ENCODE results near the gene PCDH9.

The PCDH9 gene

DNA sequence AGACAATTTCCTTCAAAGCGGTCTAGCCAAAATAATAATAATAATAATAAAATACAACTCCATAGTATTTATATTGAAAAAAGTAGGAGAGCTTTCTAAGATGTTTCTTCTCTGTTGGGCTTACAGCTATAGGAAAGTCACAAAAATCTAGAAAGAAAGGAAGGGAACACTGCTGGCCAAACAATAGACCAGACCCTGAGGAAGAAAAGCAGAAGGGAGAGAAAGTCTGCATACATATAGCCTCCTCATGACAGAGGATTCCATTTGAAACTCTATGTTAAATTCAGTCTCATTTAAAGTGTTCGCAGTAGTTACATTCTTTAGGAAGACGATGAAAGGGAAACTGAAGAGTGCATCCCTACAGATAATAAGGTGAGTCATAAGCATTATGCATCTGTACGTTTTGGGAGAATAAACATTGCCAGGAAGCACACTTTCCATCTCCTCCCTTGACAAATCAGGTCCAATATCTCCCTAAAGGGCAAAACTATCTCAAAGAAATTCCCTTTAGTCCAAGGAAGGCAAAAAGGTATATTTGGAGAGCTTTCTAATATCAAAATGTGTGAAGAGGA lies 86.5 kb downstream of the PCDH9 start:
- ATAC-seq (ENCODE audit: low read depth) (no peak), DNase-seq (ENCODE audit: low spot score) (no peak)
- no peaks in the 10 kb centered on the region for H3K36me3 ChIP-seq (ENCODE audit: low read depth)
- no peaks in the 10 kb centered on the region for H3K27me3 ChIP-seq (ENCODE audit: insufficient read depth, poor library complexity, severe bottlenecking)
- TF ChIP-seq, protein P1, sequence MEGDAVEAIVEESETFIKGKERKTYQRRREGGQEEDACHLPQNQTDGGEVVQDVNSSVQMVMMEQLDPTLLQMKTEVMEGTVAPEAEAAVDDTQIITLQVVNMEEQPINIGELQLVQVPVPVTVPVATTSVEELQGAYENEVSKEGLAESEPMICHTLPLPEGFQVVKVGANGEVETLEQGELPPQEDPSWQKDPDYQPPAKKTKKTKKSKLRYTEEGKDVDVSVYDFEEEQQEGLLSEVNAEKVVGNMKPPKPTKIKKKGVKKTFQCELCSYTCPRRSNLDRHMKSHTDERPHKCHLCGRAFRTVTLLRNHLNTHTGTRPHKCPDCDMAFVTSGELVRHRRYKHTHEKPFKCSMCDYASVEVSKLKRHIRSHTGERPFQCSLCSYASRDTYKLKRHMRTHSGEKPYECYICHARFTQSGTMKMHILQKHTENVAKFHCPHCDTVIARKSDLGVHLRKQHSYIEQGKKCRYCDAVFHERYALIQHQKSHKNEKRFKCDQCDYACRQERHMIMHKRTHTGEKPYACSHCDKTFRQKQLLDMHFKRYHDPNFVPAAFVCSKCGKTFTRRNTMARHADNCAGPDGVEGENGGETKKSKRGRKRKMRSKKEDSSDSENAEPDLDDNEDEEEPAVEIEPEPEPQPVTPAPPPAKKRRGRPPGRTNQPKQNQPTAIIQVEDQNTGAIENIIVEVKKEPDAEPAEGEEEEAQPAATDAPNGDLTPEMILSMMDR (IDR thresholded peaks at IDR 0.05; ENCODE audit: poor library complexity, severe bottlenecking) = no peak
- no peak overlapping the region for H3K27ac ChIP-seq (ENCODE audit: poor library complexity, severe bottlenecking)
- H3K4me3 ChIP-seq (ENCODE audit: severe bottlenecking) = no peak overlapping the region
- H3K9me3 ChIP-seq (ENCODE audit: severe bottlenecking) = no peaks in the 10 kb centered on the region
- H3K4me1 ChIP-seq (ENCODE audit: insufficient read depth, poor library complexity, severe bottlenecking) = peaks cover 7% of the 10 kb centered on the region

DNA sequence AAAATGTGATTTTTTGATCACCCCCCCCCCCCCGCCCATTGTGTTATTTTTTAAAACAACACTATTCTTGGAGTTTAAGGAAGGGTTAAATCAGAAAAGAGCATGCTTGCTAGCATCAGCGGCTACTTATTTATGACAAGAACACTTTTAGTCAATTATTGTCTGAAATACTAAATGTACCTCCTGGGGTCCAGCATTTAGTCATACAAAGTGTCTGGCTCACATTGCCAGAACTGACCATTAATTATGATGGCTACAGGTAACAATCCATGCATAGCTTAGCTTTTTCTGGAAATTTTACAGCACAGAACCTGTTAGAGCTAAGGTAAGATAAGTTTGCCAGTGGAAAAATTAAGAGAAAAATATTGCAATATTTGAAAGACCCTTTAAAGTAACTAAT lies 90.1 kb downstream of the PCDH9 start:
- H3K4me1 ChIP-seq (ENCODE audit: insufficient read depth, poor library complexity, severe bottlenecking) = no peaks in the 10 kb centered on the region
- H3K27ac ChIP-seq (ENCODE audit: poor library complexity, severe bottlenecking) = no peak overlapping the region
- no peaks in the 10 kb centered on the region for H3K36me3 ChIP-seq (ENCODE audit: low read depth)
- TF ChIP-seq, protein P1 (IDR thresholded peaks at IDR 0.05; ENCODE audit: poor library complexity, severe bottlenecking) = no peak
- no peaks in the 10 kb centered on the region for H3K27me3 ChIP-seq (ENCODE audit: insufficient read depth, poor library complexity, severe bottlenecking)
- ATAC-seq (ENCODE audit: low read depth) (no peak), DNase-seq (ENCODE audit: low spot score) (no peak)
- H3K4me3 ChIP-seq (ENCODE audit: severe bottlenecking) = no peak overlapping the region
- no peaks in the 10 kb centered on the region for H3K9me3 ChIP-seq (ENCODE audit: severe bottlenecking)

DNA sequence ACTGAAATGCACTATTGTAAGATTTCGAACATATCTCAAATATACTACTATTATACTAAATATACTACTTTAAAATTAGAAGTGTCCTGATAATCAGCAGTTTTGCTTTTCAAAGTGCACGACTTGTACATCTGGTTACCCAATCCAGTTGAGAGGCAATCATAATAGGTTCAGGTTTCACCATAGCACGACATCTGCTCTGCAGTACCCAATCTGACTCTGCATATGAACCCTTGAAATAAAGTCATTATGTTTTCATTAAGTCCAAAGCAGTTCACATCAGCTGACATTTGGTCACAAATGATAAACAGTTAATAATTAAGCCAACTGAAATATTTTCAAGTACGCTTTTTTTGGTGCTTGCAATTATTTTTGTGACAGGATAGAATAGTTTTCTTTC lies 90.6 kb downstream of the PCDH9 start:
- ATAC-seq (ENCODE audit: low read depth) (no peak), DNase-seq (ENCODE audit: low spot score) (no peak)
- H3K4me3 ChIP-seq (ENCODE audit: severe bottlenecking) = no peak overlapping the region
- no peaks in the 10 kb centered on the region for H3K4me1 ChIP-seq (ENCODE audit: insufficient read depth, poor library complexity, severe bottlenecking)
- no peaks in the 10 kb centered on the region for H3K27me3 ChIP-seq (ENCODE audit: insufficient read depth, poor library complexity, severe bottlenecking)
- TF ChIP-seq, protein P1 (IDR thresholded peaks at IDR 0.05; ENCODE audit: poor library complexity, severe bottlenecking) = no peak
- no peaks in the 10 kb centered on the region for H3K36me3 ChIP-seq (ENCODE audit: low read depth)
- H3K9me3 ChIP-seq (ENCODE audit: severe bottlenecking) = no peaks in the 10 kb centered on the region
- H3K27ac ChIP-seq (ENCODE audit: poor library complexity, severe bottlenecking) = no peak overlapping the region

DNA sequence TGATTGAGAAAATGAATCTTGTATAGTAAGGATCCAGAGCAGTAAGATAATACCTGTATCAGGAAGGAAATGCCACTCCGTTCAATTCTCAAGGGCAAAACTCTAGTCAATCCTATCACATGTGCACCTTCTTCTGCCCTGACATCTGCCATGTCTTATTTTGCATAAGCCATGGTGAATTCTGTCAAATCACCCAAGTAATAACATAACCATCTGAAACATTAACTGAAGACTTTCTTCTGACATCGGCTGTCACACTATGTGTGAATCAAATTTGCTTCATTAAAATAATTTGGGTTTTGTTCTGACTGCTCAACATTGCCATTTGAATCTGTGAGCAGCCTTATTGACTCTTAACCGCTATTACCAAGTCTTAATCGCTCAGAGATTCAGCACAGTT lies 91.2 kb downstream of the PCDH9 start:
- TF ChIP-seq, protein P1 (IDR thresholded peaks at IDR 0.05; ENCODE audit: poor library complexity, severe bottlenecking) = no peak
- DNase-seq (ENCODE audit: low spot score) (no peak), ATAC-seq (ENCODE audit: low read depth) (no peak)
- no peaks in the 10 kb centered on the region for H3K4me1 ChIP-seq (ENCODE audit: insufficient read depth, poor library complexity, severe bottlenecking)
- no peaks in the 10 kb centered on the region for H3K36me3 ChIP-seq (ENCODE audit: low read depth)
- no peaks in the 10 kb centered on the region for H3K9me3 ChIP-seq (ENCODE audit: severe bottlenecking)
- no peak overlapping the region for H3K4me3 ChIP-seq (ENCODE audit: severe bottlenecking)
- H3K27me3 ChIP-seq (ENCODE audit: insufficient read depth, poor library complexity, severe bottlenecking) = no peaks in the 10 kb centered on the region
- H3K27ac ChIP-seq (ENCODE audit: poor library complexity, severe bottlenecking) = no peak overlapping the region

DNA sequence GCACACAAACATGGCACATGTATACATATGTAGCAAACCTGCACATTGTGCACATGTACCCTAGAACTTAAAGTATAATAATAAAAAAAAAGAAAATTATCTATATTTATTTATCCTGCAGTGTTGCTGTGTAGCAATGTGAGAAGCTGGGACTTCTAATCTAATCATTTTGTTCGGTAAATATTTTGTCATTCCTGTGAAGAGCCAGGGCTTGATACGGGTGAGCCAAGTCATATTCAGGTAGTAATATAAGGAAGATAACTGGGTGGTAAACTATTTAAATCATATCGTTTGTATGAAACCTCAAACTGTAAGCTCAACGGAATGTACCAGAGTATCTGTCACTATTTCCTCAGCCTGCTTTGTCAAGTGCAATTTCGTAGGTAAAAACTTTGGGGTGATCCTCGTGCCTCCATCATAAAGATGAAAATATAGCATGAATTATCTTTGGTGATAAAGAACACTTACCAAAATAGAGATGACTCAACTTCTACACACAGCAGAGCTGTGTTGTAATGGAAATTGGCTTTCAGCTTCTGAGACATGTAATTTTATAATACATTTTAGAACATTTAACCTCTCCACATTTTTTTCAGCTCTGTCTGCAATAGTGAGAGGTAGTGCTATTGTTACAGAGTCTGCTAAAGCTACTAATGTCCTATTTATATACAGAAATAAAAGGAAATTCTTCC lies 92.9 kb downstream of the PCDH9 start:
- TF ChIP-seq, protein P1 (IDR thresholded peaks at IDR 0.05; ENCODE audit: poor library complexity, severe bottlenecking) = no peak
- Histone ChIP-seq H3K36me3 (ENCODE audit: low read depth) (no peaks in the 10 kb centered on the region), H3K4me1 (ENCODE audit: insufficient read depth, poor library complexity, severe bottlenecking) (no peaks in the 10 kb centered on the region), H3K27me3 (ENCODE audit: insufficient read depth, poor library complexity, severe bottlenecking) (no peaks in the 10 kb centered on the region), H3K27ac (ENCODE audit: poor library complexity, severe bottlenecking) (no peak overlapping the region), H3K4me3 (ENCODE audit: severe bottlenecking) (no peak overlapping the region), H3K9me3 (ENCODE audit: severe bottlenecking) (no peaks in the 10 kb centered on the region)
- DNase-seq (ENCODE audit: low spot score) = no peak
- no peak for ATAC-seq (ENCODE audit: low read depth)
